ENCODE data around the gene MACROH2A1. TPM values are rescaled to one million over a fixed set of nuclear protein-coding genes. Genes with fewer than 3 reads are reported as not detected.
A peak's percentile ranks its signal among the peaks of the same experiment; 100 is the strongest.

The MACROH2A1 gene
- total RNA-seq, 1 experiment from 2014 or later, result 83.8 TPM

GRCh38 chr5:135422419-135422818, 23.4 kb upstream of the MACROH2A1 start:
- POLR2A ChIA-PET, result no interaction called here
- H3K4me3 Mint-ChIP-seq, result no peak overlapping the region
- H3K27ac Mint-ChIP-seq, result no peak overlapping the region
- TF ChIP-seq, protein P1, sequence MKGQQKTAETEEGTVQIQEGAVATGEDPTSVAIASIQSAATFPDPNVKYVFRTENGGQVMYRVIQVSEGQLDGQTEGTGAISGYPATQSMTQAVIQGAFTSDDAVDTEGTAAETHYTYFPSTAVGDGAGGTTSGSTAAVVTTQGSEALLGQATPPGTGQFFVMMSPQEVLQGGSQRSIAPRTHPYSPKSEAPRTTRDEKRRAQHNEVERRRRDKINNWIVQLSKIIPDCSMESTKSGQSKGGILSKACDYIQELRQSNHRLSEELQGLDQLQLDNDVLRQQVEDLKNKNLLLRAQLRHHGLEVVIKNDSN (CRISPR knock-in tag; IDR thresholded peaks at IDR 0.05), result no peak
- peak; percentile 96 for TF ChIP-seq HMGA2 (CRISPR knock-in tag; IDR thresholded peaks at IDR 0.05)
- CTCF ChIA-PET, result no interaction called here
- H3K9me3 Mint-ChIP-seq, result no peaks in the 10 kb centered on the region
- no peaks in the 10 kb centered on the region for H3K36me3 Mint-ChIP-seq
- H3K4me1 Mint-ChIP-seq, result no peaks in the 10 kb centered on the region
- ATAC-seq (no peak), DNase-seq (ENCODE audit: low spot score) (no peak)
- peaks cover 52% of the 10 kb centered on the region for H3K27me3 Mint-ChIP-seq (ENCODE audit: low read depth)

- DNase-seq (ENCODE audit: low spot score) (no peak), ATAC-seq (no peak)
- no peak for TF ChIP-seq GRHL2 (CRISPR knock-in tag; IDR thresholded peaks at IDR 0.05; ENCODE audit: insufficient replicate concordance, severe bottlenecking)
- TF ChIP-seq OVOL2 (CRISPR knock-in tag; IDR thresholded peaks at IDR 0.05; ENCODE audit: borderline replicate concordance), result no peak
- TF ChIP-seq NR1H2 (CRISPR knock-in tag; IDR thresholded peaks at IDR 0.05), result no peak
- TF ChIP-seq MLX (CRISPR knock-in tag; IDR thresholded peaks at IDR 0.05), result no peak
- TF ChIP-seq, protein P2, sequence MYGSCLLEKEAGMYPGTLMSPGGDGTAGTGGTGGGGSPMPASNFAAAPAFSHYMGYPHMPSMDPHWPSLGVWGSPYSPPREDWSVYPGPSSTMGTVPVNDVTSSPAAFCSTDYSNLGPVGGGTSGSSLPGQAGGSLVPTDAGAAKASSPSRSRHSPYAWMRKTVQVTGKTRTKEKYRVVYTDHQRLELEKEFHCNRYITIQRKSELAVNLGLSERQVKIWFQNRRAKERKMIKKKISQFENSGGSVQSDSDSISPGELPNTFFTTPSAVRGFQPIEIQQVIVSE (CRISPR knock-in tag; IDR thresholded peaks at IDR 0.05; ENCODE audit: borderline replicate concordance), result no peak
- TF ChIP-seq NR2C2 (CRISPR knock-in tag; IDR thresholded peaks at IDR 0.05), result no peak
- TF ChIP-seq TEAD1 (CRISPR knock-in tag; IDR thresholded peaks at IDR 0.05), result no peak
- H3K27ac Mint-ChIP-seq, result no peak overlapping the region
- H3K4me3 Mint-ChIP-seq, result no peak overlapping the region
- no peaks in the 10 kb centered on the region for H3K36me3 Mint-ChIP-seq
- no peaks in the 10 kb centered on the region for H3K9me3 Mint-ChIP-seq
- H3K4me1 Mint-ChIP-seq, result no peaks in the 10 kb centered on the region
- H3K27me3 Mint-ChIP-seq (ENCODE audit: low read depth), result peaks cover 62% of the 10 kb centered on the region
- ChIA-PET POLR2A (no interaction called here), CTCF (interaction anchor here (2.1 kb wide), 1 partner anchor 9 kb away, joined by 4 read pairs; no protein-coding TSS in a partner anchor)
These were observed 18.1 kb upstream of the MACROH2A1 start for GRCh38 chr5:135417083-135417482.

DNA sequence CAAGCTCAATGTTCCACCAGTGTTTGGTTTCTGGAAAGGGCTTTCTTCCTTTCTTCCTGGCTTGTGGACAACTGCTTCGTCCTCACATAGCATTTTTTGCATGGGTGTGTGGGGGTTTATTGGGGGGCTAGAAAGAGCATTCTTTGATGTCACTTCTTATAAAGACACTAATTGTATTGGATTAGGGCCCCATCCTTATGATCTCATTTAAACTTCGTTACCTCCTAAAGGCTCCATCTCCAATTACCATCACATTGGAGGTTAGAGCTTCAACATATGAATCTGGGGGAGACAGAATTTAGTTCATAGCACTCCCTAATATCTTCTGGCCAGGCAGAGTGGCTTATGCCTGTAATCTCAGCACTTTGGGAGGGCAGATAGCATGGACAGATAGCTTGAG, 6.1 kb upstream of the MACROH2A1 start:
- Mint-ChIP-seq H3K4me3 (no peak overlapping the region), H3K4me1 (peaks cover 36% of the 10 kb centered on the region), H3K9me3 (peaks cover 22% of the 10 kb centered on the region), H3K27ac (no peak overlapping the region), H3K27me3 (ENCODE audit: low read depth) (peaks cover 94% of the 10 kb centered on the region), H3K36me3 (peaks cover 12% of the 10 kb centered on the region)
- ATAC-seq, result no peak
- DNase-seq (ENCODE audit: low spot score), result no peak
- ChIA-PET CTCF (no interaction called here), POLR2A (no interaction called here)
- no peak for TF ChIP-seq HMGA2 (CRISPR knock-in tag; IDR thresholded peaks at IDR 0.05)
- no peak for TF ChIP-seq E2F5 (CRISPR knock-in tag; IDR thresholded peaks at IDR 0.05)
- TF ChIP-seq, protein P3, sequence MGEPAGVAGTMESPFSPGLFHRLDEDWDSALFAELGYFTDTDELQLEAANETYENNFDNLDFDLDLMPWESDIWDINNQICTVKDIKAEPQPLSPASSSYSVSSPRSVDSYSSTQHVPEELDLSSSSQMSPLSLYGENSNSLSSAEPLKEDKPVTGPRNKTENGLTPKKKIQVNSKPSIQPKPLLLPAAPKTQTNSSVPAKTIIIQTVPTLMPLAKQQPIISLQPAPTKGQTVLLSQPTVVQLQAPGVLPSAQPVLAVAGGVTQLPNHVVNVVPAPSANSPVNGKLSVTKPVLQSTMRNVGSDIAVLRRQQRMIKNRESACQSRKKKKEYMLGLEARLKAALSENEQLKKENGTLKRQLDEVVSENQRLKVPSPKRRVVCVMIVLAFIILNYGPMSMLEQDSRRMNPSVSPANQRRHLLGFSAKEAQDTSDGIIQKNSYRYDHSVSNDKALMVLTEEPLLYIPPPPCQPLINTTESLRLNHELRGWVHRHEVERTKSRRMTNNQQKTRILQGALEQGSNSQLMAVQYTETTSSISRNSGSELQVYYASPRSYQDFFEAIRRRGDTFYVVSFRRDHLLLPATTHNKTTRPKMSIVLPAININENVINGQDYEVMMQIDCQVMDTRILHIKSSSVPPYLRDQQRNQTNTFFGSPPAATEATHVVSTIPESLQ (CRISPR knock-in tag; IDR thresholded peaks at IDR 0.05), result no peak
- TF ChIP-seq, protein P4, sequence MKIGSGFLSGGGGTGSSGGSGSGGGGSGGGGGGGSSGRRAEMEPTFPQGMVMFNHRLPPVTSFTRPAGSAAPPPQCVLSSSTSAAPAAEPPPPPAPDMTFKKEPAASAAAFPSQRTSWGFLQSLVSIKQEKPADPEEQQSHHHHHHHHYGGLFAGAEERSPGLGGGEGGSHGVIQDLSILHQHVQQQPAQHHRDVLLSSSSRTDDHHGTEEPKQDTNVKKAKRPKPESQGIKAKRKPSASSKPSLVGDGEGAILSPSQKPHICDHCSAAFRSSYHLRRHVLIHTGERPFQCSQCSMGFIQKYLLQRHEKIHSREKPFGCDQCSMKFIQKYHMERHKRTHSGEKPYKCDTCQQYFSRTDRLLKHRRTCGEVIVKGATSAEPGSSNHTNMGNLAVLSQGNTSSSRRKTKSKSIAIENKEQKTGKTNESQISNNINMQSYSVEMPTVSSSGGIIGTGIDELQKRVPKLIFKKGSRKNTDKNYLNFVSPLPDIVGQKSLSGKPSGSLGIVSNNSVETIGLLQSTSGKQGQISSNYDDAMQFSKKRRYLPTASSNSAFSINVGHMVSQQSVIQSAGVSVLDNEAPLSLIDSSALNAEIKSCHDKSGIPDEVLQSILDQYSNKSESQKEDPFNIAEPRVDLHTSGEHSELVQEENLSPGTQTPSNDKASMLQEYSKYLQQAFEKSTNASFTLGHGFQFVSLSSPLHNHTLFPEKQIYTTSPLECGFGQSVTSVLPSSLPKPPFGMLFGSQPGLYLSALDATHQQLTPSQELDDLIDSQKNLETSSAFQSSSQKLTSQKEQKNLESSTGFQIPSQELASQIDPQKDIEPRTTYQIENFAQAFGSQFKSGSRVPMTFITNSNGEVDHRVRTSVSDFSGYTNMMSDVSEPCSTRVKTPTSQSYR (CRISPR knock-in tag; IDR thresholded peaks at IDR 0.05), result no peak
- TF ChIP-seq MLX (CRISPR knock-in tag; IDR thresholded peaks at IDR 0.05), result no peak
- TF ChIP-seq, protein P5, sequence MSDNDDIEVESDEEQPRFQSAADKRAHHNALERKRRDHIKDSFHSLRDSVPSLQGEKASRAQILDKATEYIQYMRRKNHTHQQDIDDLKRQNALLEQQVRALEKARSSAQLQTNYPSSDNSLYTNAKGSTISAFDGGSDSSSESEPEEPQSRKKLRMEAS (CRISPR knock-in tag; IDR thresholded peaks at IDR 0.05), result no peak
- TF ChIP-seq, protein P6, sequence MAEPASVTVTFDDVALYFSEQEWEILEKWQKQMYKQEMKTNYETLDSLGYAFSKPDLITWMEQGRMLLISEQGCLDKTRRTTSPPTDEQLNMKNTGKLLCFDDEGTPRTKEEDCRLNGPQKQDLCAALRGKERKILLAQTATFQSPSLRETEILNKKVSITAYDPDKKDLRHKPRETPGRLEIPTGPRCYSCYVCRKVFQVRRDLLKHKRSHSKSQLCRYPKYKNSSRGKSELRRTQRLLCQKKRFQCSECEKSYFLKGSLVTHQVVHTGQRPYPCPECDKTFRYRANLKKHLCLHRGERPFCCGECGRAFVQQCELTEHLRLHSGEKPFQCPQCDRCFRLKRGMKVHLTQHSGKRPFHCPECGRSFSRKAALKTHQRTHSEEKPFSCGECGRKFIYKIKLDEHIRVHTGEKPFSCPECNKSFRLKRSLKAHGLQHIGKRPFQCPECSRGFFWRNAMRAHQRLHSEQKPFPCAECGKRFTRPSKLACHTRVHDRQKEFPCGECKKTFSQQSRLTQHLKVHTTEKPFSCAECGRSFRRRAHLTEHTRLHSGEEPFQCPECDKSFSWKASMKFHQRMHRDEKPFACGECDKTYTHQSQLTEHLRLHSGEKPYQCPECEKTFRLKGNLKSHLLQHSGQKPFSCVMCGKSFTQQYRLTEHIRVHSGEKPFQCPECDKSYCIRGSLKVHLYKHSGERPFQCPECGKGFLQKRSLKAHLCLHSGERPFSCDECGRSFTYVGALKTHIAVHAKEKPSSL (CRISPR knock-in tag; conservative IDR thresholded peaks at IDR 0.05), result no peak
- TF ChIP-seq MYBL2 (CRISPR knock-in tag; IDR thresholded peaks at IDR 0.05), result no peak
- no peak for TF ChIP-seq SMAD3 (CRISPR knock-in tag; IDR thresholded peaks at IDR 0.05; ENCODE audit: borderline replicate concordance)
- TF ChIP-seq ZNF232 (CRISPR knock-in tag; IDR thresholded peaks at IDR 0.05), result no peak
- TF ChIP-seq KAT7 (CRISPR knock-in tag; IDR thresholded peaks at IDR 0.05; ENCODE audit: borderline replicate concordance), result no peak
- no peak for TF ChIP-seq ZNF396 (CRISPR knock-in tag; IDR thresholded peaks at IDR 0.05; ENCODE audit: borderline replicate concordance)
- no peak for TF ChIP-seq RORB (CRISPR knock-in tag; IDR thresholded peaks at IDR 0.05)
- TF ChIP-seq GRHL2 (CRISPR knock-in tag; IDR thresholded peaks at IDR 0.05; ENCODE audit: insufficient replicate concordance, severe bottlenecking), result no peak
- TF ChIP-seq PRRX2 (CRISPR knock-in tag; IDR thresholded peaks at IDR 0.05), result no peak
